SK-N-SH treated with all-trans-retinoic acid at 6 μM for 48 hours (cell line): Measurements from ENCODE around the gene IRAK1BP1.

Source experiments
- CSRNP3 ChIP-seq: fragments of 250-450 bp; sonication (Bioruptor Pico); IDR thresholded peaks from 2 replicates; pipeline ENCODE4 v1.5.1; 2021; ENCODE audit warnings: mild to moderate bottlenecking, moderate library complexity
- PATZ1 ChIP-seq: fragments of 250-450 bp; sonication (Bioruptor Pico); IDR thresholded peaks from 2 replicates; pipeline ENCODE4 v1.8.0; 2020; ENCODE audit warnings: mild to moderate bottlenecking, moderate library complexity, borderline replicate concordance
- RARB ChIP-seq: fragments of 250-450 bp; sonication (Bioruptor Pico); IDR thresholded peaks from 2 replicates; pipeline ENCODE4 v1.8.0; 2021; ENCODE audit warnings: mild to moderate bottlenecking, moderate library complexity
- TOX ChIP-seq: fragments of 250-450 bp; sonication (Bioruptor Pico); IDR thresholded peaks from 2 replicates; pipeline ENCODE4 v1.8.0; 2021; ENCODE audit warnings: mild to moderate bottlenecking, moderate library complexity, borderline replicate concordance
- TSHZ2 ChIP-seq: fragments of 250-450 bp; sonication (Bioruptor Pico); IDR thresholded peaks from 2 replicates; pipeline ENCODE4 v1.5.0; 2020; ENCODE audit warnings: mild to moderate bottlenecking, moderate library complexity

GRCh38 chr6:78845567-78845966, 21.8 kb upstream of the IRAK1BP1 start:
- TF ChIP-seq PATZ1 = no peak
- TF ChIP-seq TOX (CRISPR knock-in tag) = no peak
- no peak for TF ChIP-seq TSHZ2
- no peak for TF ChIP-seq RARB (CRISPR knock-in tag)
- TF ChIP-seq CSRNP3 = no peak
